ENCODE results near the gene LRRC74A. TPM values are rescaled to one million over a fixed set of nuclear protein-coding genes. Genes with fewer than 3 reads are reported as not detected.

The LRRC74A gene
- total and polyA plus RNA-seq, 2 experiments from 2014 or later = not detected

GRCh38 chr14:76884853-76885276 lies 58.7 kb downstream of the LRRC74A start:
- H3K27me3 ChIP-seq (ENCODE audit: insufficient read depth) = no peaks in the 10 kb centered on the region
- H3K9me3 Mint-ChIP-seq = no peaks in the 10 kb centered on the region
- no peaks in the 10 kb centered on the region for H3F3A ChIP-seq (replicated peaks; ENCODE audit: low read depth)
- no peaks in the 10 kb centered on the region for H3K36me3 ChIP-seq (ENCODE audit: insufficient read depth)
- no peaks in the 10 kb centered on the region for H3K36me3 Mint-ChIP-seq (ENCODE audit: low read depth)
- no peaks in the 10 kb centered on the region for H3K79me2 ChIP-seq (replicated peaks; ENCODE audit: insufficient read depth)
- DNase-seq (ENCODE audit: low spot score) (peak; percentile 41), ATAC-seq (peak; percentile 71)
- H4K20me1 ChIP-seq (replicated peaks; ENCODE audit: insufficient read depth) = no peaks in the 10 kb centered on the region
- 0 out of 2 replicates have a peak, but pooled peaks cover 10% of the 10 kb centered on the region for H3K4me1 ChIP-seq (ENCODE audit: insufficient read depth)
- H3K27ac Mint-ChIP-seq = no peak overlapping the region
- H3K4me3 ChIP-seq = no peak overlapping the region
- H3K27ac ChIP-seq (ENCODE audit: low read depth) = no peak overlapping the region
- peak overlapping the region; percentile 86 for H2AFZ ChIP-seq
- no peak overlapping the region for H3K4me2 ChIP-seq
- TF ChIP-seq CREB1 (CRISPR knock-in tag; IDR thresholded peaks at IDR 0.05; ENCODE audit: low read depth) (no peak), ZNF331 (CRISPR knock-in tag; IDR thresholded peaks at IDR 0.05; ENCODE audit: low read depth) (no peak), POLR2AphosphoS5 (IDR thresholded peaks at IDR 0.05; ENCODE audit: low read depth) (no peak), EZH2 (IDR thresholded peaks at IDR 0.05; ENCODE audit: low read depth, unreplicated experiment) (no peak)
- H3K4me3 Mint-ChIP-seq = no peak overlapping the region
- no peaks in the 10 kb centered on the region for H3K9me2 ChIP-seq (ENCODE audit: insufficient read depth)
- H3K4me1 Mint-ChIP-seq = peaks cover 13% of the 10 kb centered on the region
- peaks cover 8% of the 10 kb centered on the region for H3K27me3 Mint-ChIP-seq (ENCODE audit: insufficient read depth, low read depth, poor library complexity)

GRCh38 chr14:76887191-76887590 lies 61.0 kb downstream of the LRRC74A start:
- peaks cover 10% of the 10 kb centered on the region for H3K27me3 Mint-ChIP-seq (ENCODE audit: insufficient read depth, low read depth, poor library complexity)
- H3K27ac Mint-ChIP-seq = no peak overlapping the region
- H3K4me1 Mint-ChIP-seq = peaks cover 13% of the 10 kb centered on the region
- Histone ChIP-seq H3K4me1 (ENCODE audit: insufficient read depth) (0 out of 2 replicates have a peak, but pooled peaks cover 10% of the 10 kb centered on the region), H2AFZ (0 out of 2 replicates have a peak overlapping the region, but pooled peaks have one; percentile 43), H3K4me2 (no peak overlapping the region), H3K27me3 (ENCODE audit: insufficient read depth) (no peaks in the 10 kb centered on the region), H3K4me3 (no peak overlapping the region), H3K36me3 (ENCODE audit: insufficient read depth) (no peaks in the 10 kb centered on the region), H3F3A (replicated peaks; ENCODE audit: low read depth) (no peaks in the 10 kb centered on the region), H4K20me1 (replicated peaks; ENCODE audit: insufficient read depth) (no peaks in the 10 kb centered on the region), H3K27ac (ENCODE audit: low read depth) (no peak overlapping the region), H3K9me2 (ENCODE audit: insufficient read depth) (no peaks in the 10 kb centered on the region), H3K79me2 (replicated peaks; ENCODE audit: insufficient read depth) (no peaks in the 10 kb centered on the region)
- no peak for DNase-seq (ENCODE audit: low spot score)
- no peaks in the 10 kb centered on the region for H3K36me3 Mint-ChIP-seq (ENCODE audit: low read depth)
- no peak overlapping the region for H3K4me3 Mint-ChIP-seq
- ATAC-seq = no peak
- H3K9me3 Mint-ChIP-seq = no peaks in the 10 kb centered on the region
- TF ChIP-seq EZH2 (IDR thresholded peaks at IDR 0.05; ENCODE audit: low read depth, unreplicated experiment) (no peak), ZNF331 (CRISPR knock-in tag; IDR thresholded peaks at IDR 0.05; ENCODE audit: low read depth) (no peak), REST (IDR thresholded peaks at IDR 0.05; ENCODE audit: unreplicated experiment) (no peak), ZNF462 (CRISPR knock-in tag; IDR thresholded peaks at IDR 0.05) (no peak), JUNB (IDR thresholded peaks at IDR 0.05; ENCODE audit: unreplicated experiment) (no peak), CTCF (conservative IDR thresholded peaks at IDR 0.05; ENCODE audit: low read depth in 2 of 2) (no peak), EZH2phosphoT487 (IDR thresholded peaks at IDR 0.05; ENCODE audit: unreplicated experiment) (no peak), STAT1 (IDR thresholded peaks at IDR 0.05; ENCODE audit: unreplicated experiment) (no peak), ZNF114 (CRISPR knock-in tag; IDR thresholded peaks at IDR 0.05) (no peak), POLR2AphosphoS5 (IDR thresholded peaks at IDR 0.05; ENCODE audit: low read depth) (no peak)
